Measurements from ENCODE around the gene EIF3L.

The EIF3L gene

DNA sequence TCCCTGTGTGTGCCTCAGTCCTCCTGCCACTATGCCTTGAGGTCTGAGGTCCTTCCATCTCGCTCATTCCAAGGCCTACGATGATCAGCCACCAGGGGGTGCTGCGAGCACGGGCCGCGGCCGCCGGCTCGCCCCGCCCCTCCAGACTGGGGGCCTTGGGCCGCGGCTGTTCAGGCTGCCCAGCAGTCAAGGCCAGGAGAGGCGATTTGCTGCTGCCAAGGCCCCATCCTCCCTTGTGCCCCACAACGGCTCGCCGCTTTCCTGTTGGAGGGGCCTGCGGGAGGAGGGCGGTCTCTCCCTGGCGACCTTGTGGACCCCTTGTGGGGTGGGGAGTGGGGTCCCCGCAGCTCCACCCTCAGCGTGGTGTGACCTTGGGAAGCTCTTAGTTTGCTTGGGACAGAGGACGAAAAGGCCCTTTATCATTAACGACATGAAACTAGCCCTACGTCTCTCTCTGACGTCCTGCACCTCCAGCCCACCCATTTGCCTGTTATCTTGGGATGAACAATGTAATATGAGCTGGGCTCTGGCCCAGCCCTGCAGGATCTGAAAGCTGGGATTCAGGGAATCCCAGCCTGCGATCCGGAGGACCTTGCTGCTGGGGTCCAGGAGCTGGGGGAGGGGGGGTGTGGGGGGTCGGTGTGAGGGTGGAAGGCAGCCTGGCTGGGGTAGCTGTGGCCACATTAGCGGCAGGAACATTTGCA lies 31.4 kb upstream of the EIF3L start:
- peak; percentile 62 for DNase-seq (ENCODE audit: low read depth, low spot score)

DNA sequence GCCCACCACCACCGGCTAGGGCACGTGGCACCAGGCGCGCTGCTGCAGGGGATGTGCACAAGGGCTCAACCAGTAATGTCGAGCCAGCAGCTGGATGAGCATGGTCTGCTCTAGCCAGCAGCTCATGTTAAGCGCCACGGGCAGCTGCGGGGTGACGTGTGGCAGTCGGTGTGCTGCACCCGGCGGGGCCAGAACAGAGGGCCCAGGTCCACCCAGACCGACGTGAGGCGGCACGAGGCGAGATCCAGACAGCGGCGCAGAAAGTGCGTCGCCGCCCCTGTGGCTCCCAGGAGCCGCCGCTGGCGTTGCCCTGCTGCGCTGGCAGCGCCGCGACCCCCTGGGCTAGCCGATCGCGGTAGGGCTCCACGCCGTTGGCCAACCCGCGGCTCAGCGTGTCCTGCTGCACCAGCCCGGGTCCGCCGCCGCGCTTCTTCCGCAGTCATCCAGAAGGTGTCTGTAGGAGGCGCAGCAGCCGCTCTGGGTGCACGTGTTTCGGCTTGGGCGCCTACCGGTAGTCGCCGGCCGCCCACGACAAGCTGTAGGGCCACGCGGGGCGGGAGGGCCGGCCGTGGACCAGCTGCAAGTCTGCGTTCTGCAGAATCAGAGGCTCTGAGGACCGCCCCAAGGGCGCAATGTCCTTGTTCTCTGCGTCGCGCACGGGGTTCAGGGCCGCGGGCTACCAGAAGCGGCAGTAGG lies 30.7 kb upstream of the EIF3L start:
- DNase-seq (ENCODE audit: low read depth, low spot score), result no peak

DNA sequence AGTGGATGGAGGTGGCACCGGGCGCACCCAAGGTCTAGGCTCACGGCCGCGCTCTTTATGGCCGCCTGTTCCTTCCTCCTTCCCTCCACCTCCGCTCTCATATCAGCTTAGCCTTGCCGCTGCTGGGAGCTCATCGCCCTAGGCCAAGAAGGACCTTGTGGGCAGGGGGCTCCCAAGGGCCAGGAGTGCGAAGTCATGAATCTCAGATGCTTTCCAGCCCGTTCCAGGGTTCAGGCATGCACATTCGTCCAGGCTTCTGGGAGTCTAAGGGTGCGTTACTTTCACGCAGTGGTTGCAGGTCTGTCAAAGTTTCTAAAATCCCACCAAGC lies 30.1 kb upstream of the EIF3L start:
- DNase-seq (ENCODE audit: low read depth, low spot score), result no peak

DNA sequence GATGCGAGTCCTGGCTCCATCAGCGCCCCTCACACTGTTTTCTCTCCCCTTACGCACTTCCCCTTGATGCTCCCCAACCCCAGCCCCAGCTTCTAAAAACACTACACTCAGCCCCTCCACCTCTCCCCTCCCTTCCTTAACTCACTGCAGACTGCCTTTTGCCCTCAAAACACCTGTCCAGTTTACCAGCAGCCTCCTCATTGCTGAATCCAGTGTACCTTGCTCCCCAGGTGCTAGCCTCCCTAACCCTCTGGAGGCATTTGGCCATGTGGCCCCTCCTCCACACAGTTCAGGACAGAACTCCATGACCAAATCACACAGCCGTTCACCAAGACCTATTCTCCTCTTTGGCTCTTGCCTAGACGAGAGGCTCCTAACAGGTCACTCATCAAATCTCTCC lies 28.9 kb upstream of the EIF3L start:
- DNase-seq (ENCODE audit: low read depth, low spot score), result no peak

DNA sequence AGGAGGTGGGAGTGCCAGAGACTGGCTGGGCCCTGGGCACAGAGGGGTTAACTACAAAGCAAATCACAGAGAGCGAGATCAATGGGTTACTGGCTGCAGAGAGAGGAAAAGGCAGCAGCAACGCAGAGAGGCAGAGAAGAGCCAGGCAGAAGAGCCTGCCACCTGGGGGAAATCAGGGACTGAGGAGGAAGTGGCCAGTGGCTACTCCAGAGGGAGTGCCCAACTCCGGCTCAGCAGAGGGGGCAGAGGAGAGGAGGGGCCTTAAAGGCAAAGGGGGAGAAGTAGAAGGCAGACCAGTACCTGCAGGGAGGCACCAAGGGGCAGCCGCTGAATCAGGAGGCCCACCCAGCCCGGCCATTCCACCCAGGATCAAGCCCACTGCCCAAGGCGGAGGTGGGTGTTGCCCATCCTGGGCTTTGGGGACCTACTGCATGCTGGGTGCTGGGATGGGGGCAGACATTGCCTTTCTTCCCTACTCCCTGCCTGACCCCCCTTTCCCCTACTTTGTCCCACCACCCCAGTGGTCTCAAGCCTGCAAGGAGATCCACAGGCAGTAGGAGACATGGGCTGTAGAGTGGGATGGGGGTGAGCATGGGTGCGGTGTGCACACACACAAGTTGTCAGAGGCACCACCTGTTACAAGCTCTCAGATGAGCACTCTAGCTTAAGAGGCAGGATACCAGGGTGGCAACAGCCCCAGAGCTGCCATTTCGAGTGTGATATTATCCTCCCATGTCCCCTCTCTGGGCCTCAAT lies 27.0 kb upstream of the EIF3L start:
- no peak for DNase-seq (ENCODE audit: low read depth, low spot score)

DNA sequence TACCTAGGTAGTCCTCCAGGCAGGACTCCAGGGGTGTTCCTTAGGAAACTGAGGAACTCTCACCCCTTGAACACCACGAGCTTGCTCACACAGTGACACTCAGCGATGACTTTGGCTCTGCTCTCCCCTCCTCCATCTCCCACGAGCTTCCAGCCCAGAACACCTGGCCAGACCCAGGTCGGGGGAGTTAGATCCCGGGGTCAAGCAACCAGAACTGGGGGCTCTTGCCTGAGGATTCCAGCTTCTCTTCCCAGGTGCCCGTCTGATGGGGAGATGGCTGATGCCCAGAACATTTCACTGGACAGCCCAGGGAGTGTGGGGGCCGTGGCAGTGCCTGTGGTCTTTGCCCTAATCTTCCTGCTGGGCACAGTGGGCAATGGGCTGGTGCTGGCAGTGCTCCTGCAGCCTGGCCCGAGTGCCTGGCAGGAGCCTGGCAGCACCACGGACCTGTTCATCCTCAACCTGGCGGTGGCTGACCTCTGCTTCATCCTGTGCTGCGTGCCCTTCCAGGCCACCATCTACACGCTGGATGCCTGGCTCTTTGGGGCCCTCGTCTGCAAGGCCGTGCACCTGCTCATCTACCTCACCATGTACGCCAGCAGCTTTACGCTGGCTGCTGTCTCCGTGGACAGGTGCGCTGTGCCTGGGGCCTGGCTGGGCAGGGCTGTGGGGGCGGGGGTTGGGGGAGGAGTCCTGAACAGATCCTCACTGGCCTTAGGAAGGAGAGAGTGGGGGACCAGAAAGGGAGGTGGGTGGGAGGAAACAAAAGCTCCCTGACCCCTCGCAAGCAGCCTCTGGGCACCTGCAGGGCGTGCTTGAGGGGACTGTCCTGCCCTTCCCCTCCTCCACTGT lies 25.9 kb upstream of the EIF3L start, which contains the start of gene GALR3:
Gene GALR3, plus strand, starts transcription at position 249 of the 852 bp plus-strand sequence. Its CDS starts 25 bp downstream, at position 274.
- no peak for DNase-seq (ENCODE audit: low read depth, low spot score)

DNA sequence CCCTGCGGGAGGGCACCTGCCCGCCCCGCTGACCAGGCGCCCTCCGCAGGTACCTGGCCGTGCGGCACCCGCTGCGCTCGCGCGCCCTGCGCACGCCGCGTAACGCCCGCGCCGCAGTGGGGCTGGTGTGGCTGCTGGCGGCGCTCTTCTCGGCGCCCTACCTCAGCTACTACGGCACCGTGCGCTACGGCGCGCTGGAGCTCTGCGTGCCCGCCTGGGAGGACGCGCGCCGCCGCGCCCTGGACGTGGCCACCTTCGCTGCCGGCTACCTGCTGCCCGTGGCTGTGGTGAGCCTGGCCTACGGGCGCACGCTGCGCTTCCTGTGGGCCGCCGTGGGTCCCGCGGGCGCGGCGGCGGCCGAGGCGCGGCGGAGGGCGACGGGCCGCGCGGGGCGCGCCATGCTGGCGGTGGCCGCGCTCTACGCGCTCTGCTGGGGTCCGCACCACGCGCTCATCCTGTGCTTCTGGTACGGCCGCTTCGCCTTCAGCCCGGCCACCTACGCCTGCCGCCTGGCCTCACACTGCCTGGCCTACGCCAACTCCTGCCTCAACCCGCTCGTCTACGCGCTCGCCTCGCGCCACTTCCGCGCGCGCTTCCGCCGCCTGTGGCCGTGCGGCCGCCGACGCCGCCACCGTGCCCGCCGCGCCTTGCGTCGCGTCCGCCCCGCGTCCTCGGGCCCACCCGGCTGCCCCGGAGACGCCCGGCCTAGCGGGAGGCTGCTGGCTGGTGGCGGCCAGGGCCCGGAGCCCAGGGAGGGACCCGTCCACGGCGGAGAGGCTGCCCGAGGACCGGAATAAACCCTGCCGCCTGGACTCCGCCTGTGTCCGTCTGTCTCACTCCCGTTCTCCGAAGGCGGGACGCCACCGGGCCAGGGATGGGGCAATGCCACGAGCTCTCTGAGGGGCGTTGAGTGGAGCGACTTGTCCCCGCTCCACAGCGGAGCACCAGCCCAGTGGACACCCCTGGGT lies 24.3 kb upstream of the EIF3L start:
- DNase-seq (ENCODE audit: low read depth, low spot score), result no peak

DNA sequence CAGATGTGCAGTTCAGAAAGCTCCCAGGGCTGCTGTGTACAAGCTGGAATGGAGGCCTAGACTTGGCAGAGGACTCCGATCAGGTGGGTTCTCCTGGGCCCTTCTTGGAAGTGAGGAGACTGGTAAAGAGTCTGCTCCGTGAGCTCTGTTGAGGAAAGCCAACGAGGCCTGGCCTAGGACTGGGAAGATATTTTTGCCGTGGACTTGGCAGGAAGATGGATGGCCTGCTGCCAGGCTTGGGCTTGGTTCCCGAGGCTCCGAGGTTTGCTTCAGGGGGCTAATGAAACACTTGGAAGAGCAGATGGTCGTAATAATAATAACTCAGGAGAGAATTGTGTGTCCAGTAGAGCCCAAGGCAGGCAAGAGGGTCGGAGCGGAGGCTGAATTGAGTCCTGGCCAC lies 22.2 kb upstream of the EIF3L start:
- no peak for DNase-seq (ENCODE audit: low read depth, low spot score)

DNA sequence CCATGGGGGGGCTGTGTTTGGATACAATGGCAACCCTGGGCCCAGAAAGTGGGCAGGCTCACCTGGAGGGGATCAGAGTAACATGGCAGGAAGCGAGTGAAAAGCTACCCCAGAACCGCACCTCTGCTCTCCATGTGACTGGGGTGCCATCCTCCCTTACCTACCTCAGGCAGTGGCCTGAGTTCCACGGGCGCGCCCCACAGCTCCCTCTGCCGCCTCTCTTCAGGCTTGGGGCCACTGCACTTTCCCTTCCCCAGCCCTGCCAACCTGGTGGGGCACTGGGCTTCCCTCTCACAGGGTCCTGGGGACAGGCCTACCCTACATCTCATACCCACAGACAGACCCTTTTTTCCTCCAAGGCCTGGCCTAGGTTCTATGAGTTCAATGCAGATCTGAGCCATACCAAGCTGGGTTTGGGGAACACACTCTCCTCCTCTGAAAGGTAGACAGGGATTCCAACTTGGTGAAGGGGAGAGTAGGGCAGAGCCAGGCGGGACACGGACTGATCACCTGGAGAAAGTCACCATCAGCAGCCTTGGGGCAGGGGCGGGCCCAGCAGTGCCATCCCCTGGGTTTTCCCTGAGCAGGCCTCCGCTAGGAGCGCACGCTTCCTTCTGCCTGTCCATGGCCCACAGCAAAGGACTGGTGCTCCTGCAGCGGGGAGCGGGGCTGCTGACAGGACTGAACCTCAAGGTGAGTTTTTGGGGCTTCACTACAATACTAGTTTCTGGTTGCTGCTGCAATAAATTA lies 19.0 kb upstream of the EIF3L start:
- DNase-seq (ENCODE audit: low read depth, low spot score), result no peak

DNA sequence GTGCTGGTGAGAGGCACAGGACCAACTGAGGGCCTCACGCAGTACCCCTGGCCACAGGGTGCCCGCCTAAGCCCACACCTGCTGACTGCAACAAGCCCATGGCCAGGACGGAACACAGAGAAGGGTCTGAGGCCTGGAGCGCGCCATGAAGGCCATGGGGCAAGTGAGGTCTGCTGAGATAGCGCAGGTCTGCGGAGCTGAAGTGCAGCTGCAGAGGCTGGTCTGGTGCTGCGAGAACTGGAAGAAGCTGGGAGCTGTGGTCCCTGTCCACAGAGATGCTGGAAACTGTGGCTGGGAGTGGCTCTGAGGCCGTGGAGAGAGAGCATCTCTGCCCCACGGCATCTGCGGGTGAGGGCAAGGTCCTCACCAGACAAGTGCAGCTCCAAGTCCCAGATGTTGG lies 17.7 kb upstream of the EIF3L start:
- no peak for DNase-seq (ENCODE audit: low read depth, low spot score)

DNA sequence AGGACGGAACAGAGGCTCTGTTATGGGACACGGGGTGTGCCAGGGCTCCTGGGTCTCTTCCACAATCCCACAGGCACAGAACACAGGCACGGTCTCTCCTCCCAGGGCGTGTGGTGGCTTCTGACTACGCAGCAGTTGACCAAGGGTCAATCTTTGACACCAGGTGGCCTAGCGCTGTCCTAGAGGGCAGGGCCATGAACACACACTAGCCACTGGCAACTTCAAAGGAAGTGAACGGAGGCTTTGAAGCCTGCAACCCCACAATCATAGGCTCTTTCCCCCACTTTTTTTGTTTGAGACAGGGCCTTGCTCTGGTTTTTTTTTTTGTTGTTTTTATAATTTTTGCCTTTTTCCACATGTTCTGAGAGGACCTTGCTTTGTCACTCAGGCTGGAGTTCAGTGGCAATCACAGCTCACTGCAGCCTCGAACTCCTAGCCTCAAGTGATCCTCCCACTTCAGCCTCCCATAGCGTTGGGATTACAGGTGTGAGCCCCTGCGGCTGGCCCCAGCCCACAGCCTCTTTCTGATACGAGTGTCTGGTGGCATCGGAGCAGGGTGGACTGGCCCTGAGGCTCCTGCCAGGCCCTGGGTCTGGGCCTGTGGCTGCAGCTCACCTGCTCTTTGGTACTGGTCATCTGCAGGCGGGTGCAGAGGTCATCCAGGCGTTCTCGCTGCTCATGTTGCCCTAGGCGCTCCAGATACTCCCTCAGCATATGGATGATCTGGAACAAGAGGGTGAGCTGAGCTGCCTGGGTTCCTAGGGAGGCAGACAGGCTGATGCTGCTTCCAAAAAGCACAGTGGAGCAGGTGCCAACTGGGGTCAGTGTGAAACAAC lies 17.0 kb upstream of the EIF3L start:
- no peak for DNase-seq (ENCODE audit: low read depth, low spot score)

DNA sequence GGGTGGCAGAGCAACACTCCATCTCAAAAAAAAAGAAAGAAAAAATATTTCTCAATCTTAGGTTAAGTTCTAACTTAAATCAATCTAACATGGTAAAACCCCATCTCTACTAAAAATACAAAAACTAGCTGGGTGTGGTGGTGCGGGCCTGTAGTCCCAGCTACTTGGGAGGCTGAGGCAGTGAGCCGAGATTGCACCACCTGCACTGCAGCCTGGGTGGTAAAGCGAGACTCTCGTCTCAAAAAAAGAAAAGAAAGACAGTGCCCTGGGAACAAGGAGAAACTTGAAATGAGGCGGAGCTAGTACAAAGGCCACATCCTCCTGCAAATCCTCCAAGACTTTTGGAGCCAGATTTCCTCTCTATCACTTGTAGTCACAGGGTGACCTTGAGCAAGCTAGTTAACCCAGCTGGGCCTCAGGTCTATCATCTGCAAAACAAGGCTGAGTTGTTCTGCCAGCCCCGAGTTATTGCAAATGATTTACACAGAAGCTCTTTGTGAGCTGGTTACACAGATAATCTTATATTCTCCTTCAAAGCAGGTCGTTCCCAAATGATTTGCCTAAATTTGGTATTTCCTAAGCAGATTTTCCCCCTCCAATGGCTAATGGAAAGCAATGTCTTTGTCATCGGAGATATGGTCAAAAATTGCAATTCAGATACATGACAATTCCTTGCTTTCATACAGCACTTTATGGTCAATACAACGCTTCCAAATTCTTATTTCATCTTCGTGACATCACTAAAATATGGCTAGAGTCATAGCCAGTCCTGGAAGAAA lies 7.0 kb upstream of the EIF3L start:
- no peak for DNase-seq (ENCODE audit: low read depth, low spot score)

DNA sequence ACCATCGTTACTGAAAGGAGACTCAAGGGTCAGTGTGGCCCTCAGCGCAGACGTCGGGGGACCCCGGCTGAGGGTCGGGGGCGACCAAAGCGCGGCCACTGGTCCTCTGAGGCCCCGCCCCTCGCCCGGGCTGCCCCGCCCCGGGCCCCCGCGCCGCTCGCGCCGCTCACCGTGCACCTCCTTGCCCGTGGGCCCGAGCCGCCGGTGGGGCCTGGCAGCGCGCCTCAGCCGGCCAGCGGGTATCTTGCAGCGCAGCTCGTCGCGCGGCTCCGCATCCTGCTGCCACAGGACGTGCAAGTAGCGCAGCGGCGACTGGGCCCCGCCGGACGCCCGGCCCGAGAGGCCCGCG lies 5.5 kb upstream of the EIF3L start:
- DNase-seq (ENCODE audit: low read depth, low spot score), result no peak

DNA sequence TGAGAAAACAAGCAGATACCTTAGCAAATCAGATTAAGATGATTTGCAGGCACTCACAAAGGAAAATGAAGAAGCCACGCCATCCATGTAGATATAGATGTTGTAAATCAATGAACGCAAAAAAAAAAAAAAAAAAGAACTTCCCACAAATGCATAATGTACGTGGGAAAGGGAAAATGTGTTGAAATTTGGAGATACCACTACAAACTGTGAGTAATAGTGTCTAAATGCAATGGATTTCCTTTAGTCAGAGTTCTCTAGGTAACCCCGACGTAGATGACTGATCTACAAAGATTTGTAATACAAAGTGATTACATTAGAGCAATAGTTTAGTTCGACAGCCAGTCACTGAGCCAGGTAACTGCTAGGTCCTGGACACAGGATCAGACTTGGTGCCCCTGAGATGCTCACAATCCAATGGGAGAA lies 4.3 kb upstream of the EIF3L start:
- no peak for DNase-seq (ENCODE audit: low read depth, low spot score)

DNA sequence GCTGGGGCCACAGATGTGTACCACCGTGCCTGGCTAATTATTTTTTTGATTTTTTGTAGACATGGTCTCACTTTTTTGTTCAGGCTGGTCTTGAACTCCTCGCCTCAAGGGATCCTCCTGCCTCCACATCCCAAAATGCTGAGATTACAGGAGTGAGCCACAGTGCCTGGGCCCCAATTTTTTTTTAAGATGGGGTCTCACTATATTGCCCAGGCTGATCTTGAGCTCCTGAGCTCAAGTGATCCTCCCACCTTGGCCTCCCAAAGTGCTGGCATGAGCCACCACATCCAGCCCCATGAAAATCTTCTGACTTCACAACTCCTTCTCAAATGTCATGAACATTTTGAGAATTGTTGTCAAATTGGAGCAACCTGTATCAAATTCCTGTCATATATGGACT lies 2.8 kb upstream of the EIF3L start:
- DNase-seq (ENCODE audit: low read depth, low spot score), result no peak

DNA sequence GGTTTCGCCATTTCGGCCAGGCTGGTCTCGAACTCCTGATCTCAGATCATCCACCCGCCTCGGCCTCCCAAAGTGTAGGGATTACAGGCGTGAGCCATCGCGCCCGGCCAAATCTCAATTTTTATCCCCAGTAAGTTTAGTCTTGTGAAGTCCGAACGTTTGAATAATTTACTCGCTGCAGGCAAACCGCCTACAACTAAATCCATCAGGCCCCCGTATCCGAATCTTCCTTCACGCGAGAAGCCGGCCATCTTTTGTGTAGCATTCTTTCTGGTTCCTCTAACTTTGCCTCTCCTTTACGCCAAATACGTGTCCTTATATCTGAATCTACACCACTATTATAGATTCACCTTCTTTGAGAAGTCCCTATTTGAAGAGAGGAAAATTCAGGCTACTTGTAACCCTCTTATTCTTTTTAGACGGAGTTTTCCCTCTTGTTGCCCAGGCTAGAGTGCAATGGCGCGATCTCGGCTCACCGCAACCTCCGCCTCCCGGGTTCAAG lies 581 bp upstream of the EIF3L start:
- no peak for DNase-seq (ENCODE audit: low read depth, low spot score)

DNA sequence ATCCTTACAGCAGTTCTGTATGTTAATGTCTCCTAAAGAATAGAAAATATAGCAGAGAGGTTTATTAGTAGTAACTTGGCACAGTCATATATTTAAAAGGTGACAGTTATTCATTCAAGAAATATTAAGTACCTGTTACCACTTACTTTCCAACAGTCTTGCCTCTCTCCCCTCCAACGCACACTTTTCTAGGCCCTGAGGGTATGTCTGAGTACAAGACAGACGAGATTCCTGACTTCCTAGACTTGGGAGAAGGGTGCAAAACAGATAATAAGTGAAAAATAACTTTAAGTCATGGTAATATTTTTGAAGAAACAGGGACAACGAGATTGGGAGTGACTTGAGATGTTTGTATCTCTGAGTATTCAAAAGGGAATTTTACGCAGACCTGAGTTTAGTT lies 1.6 kb downstream of the EIF3L start:
- DNase-seq (ENCODE audit: low read depth, low spot score), result no peak

DNA sequence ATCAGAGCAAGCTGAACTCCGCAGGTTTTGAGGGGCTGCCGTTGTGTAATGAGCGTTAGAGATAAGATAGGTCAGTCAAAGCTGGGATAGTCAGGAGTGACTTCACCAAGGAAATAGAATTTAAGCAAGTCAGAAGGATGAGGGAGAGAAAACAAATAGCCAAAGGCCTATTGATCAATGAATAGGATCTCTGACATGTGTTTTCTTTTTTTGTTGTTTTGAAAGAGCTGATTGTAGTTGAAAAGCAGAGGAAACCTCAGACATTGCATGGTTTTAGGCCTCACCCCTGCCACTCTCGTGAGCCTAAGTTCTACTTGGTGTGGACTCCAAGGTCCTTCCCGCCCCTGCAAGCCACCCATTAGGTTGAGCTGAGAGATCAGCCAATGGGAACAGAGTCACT lies 3.2 kb downstream of the EIF3L start:
- no peak for DNase-seq (ENCODE audit: low read depth, low spot score)
